KMS-11 (cell line): ENCODE data around the gene CDH4.
"Not testable (repeated sequence)": the region's sequence is repeated elsewhere in the genome, so short reads cannot be mapped to it uniquely, and the experiment has no call there.

Experiments used
- H2AFZ ChIP-seq: fragments of 200-600 bp; sonication (generic); 2 replicates; pipeline ENCODE4 v1.6.1; 2016; ENCODE audit warnings: antibody characterized with exemption, mixed run types, low read depth
- H3K27ac ChIP-seq: fragments of 200-600 bp; sonication (generic); 2 replicates; pipeline ENCODE4 v1.6.1; 2016; ENCODE audit warnings: mild to moderate bottlenecking, mixed run types
- H3K27me3 ChIP-seq: fragments of 200-600 bp; sonication (generic); 2 replicates; pipeline ENCODE4 v1.6.1; 2017; ENCODE audit warnings: mild to moderate bottlenecking, low read depth, mixed run types, moderate library complexity; ENCODE audit not compliant: insufficient read depth
- H3K36me3 ChIP-seq: fragments of 200-600 bp; sonication (generic); 2 replicates; pipeline ENCODE4 v1.6.1; 2017; ENCODE audit warnings: mild to moderate bottlenecking, mixed run types; ENCODE audit not compliant: insufficient read depth
- H3K4me1 ChIP-seq: fragments of 200-600 bp; sonication (generic); 2 replicates; pipeline ENCODE4 v1.6.1; 2016; ENCODE audit warnings: mild to moderate bottlenecking, low read depth, mixed run types; ENCODE audit not compliant: poor library complexity, severe bottlenecking
- H3K4me2 ChIP-seq: fragments of 200-600 bp; sonication (generic); 2 replicates; pipeline ENCODE4 v1.7.0; 2016; ENCODE audit warnings: mild to moderate bottlenecking, mixed run types
- H3K4me3 ChIP-seq: fragments of 200-600 bp; sonication (generic); IDR thresholded peaks from 2 replicates; pipeline ENCODE4 v1.6.1; 2017; ENCODE audit warnings: low read depth, low read length, mixed read lengths; ENCODE audit not compliant: insufficient read depth
- H3K79me2 ChIP-seq: fragments of 200-600 bp; sonication (generic); 2 replicates; pipeline ENCODE4 v1.6.1; 2016; ENCODE audit warnings: low read depth, mixed run types; ENCODE audit not compliant: insufficient read depth
- H3K9ac ChIP-seq: fragments of 200-600 bp; sonication (generic); 2 replicates; pipeline ENCODE4 v1.6.1; 2016; ENCODE audit warnings: mild to moderate bottlenecking, mixed run types
- H4K20me1 ChIP-seq: fragments of 200-600 bp; sonication (generic); 2 replicates; pipeline ENCODE4 v1.6.1; 2016; ENCODE audit warnings: mild to moderate bottlenecking, mixed run types; ENCODE audit not compliant: insufficient read depth
- TF ChIP-seq, protein P1 (sequence below): fragments of 200-600 bp; sonication (generic); conservative IDR thresholded peaks from 2 replicates; pipeline ENCODE4 v1.6.1; 2017; ENCODE audit warnings: low read depth, mild to moderate bottlenecking, antibody characterized with exemption, low read length, moderate library complexity, mixed read lengths

The CDH4 gene

GRCh38 chr20:61420781-61421180 is 168.7 kb downstream of the CDH4 start:
- Histone ChIP-seq H3K9ac (no peak overlapping the region), H3K27me3 (peaks cover 4% of the 10 kb centered on the region; the same call in 1 of the 2 replicates), H3K4me2 (no peak overlapping the region), H3K79me2 (no peaks in the 10 kb centered on the region), H3K4me3 (no peak overlapping the region), H4K20me1 (no peaks in the 10 kb centered on the region), H3K4me1 (no peaks in the 10 kb centered on the region), H3K36me3 (no peaks in the 10 kb centered on the region), H2AFZ (no peak overlapping the region), H3K27ac (no peak overlapping the region)
- TF ChIP-seq, protein P1, sequence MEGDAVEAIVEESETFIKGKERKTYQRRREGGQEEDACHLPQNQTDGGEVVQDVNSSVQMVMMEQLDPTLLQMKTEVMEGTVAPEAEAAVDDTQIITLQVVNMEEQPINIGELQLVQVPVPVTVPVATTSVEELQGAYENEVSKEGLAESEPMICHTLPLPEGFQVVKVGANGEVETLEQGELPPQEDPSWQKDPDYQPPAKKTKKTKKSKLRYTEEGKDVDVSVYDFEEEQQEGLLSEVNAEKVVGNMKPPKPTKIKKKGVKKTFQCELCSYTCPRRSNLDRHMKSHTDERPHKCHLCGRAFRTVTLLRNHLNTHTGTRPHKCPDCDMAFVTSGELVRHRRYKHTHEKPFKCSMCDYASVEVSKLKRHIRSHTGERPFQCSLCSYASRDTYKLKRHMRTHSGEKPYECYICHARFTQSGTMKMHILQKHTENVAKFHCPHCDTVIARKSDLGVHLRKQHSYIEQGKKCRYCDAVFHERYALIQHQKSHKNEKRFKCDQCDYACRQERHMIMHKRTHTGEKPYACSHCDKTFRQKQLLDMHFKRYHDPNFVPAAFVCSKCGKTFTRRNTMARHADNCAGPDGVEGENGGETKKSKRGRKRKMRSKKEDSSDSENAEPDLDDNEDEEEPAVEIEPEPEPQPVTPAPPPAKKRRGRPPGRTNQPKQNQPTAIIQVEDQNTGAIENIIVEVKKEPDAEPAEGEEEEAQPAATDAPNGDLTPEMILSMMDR = no peak

- Histone ChIP-seq H3K4me3 (no peak overlapping the region), H3K27ac (no peak overlapping the region), H3K27me3 (no peaks in the 10 kb centered on the region; the same call in 1 of the 2 replicates), H2AFZ (no peak overlapping the region), H3K36me3 (no peaks in the 10 kb centered on the region), H3K9ac (no peak overlapping the region), H3K79me2 (no peaks in the 10 kb centered on the region), H4K20me1 (no peaks in the 10 kb centered on the region), H3K4me1 (no peaks in the 10 kb centered on the region), H3K4me2 (no peak overlapping the region)
- TF ChIP-seq, protein P1 = no peak
These were observed 170.8 kb downstream of the CDH4 start for GRCh38 chr20:61422636-61423425.

GRCh38 chr20:61424011-61424627 is 172.1 kb downstream of the CDH4 start:
- Histone ChIP-seq H3K27me3 (no peaks in the 10 kb centered on the region; the same call in 1 of the 2 replicates), H3K79me2 (no peaks in the 10 kb centered on the region), H3K4me3 (no peak overlapping the region), H3K9ac (no peak overlapping the region), H3K4me1 (no peaks in the 10 kb centered on the region), H3K4me2 (no peak overlapping the region), H3K27ac (no peak overlapping the region), H2AFZ (no peak overlapping the region), H4K20me1 (no peaks in the 10 kb centered on the region), H3K36me3 (no peaks in the 10 kb centered on the region)
- TF ChIP-seq, protein P1 = no peak

GRCh38 chr20:61424628-61425420 is 172.8 kb downstream of the CDH4 start:
- no peak overlapping the region for H3K4me3 ChIP-seq
- H3K27me3 ChIP-seq = no peaks in the 10 kb centered on the region; the same call in 1 of the 2 replicates
- no peak overlapping the region for H3K4me2 ChIP-seq
- H3K36me3 ChIP-seq = no peaks in the 10 kb centered on the region
- H2AFZ ChIP-seq = no peak overlapping the region
- no peaks in the 10 kb centered on the region for H4K20me1 ChIP-seq
- TF ChIP-seq, protein P1 = no peak
- no peak overlapping the region for H3K27ac ChIP-seq
- no peaks in the 10 kb centered on the region for H3K4me1 ChIP-seq
- no peak overlapping the region for H3K9ac ChIP-seq
- no peaks in the 10 kb centered on the region for H3K79me2 ChIP-seq

GRCh38 chr20:61425541-61425991 is 173.5 kb downstream of the CDH4 start:
- H3K36me3 ChIP-seq, H3K27me3 ChIP-seq, H3K27ac ChIP-seq, H3K79me2 ChIP-seq, H3K4me1 ChIP-seq, H3K9ac ChIP-seq, H3K4me2 ChIP-seq, H3K4me3 ChIP-seq, H4K20me1 ChIP-seq, H2AFZ ChIP-seq: not testable (repeated sequence)
